ENCODE data around the gene SELENON. TPM values are rescaled to one million over a fixed set of nuclear protein-coding genes. Genes with fewer than 3 reads are reported as not detected.

SELENON gene
- total and polyA plus RNA-seq, 7 experiments from 2014 or later: 2.6 to 27.7 (median 25.2) TPM

GRCh38 chr1:25807480-25808390 is 7.7 kb downstream of the SELENON start:
- Histone ChIP-seq H3K4me3 (ENCODE audit: low read length) (no peak overlapping the region), H3K36me3 (ENCODE audit: control insufficient read depth in 2 of 3, insufficient read depth in 3 of 3, low read length in 3 of 3) (peaks cover 0 to 58% (median 0%) of the 10 kb centered on the region in 3 experiments), H3K27me3 (ENCODE audit: control insufficient read depth in 2 of 2, insufficient read depth in 2 of 2, low read length in 2 of 2) (no peaks in the 10 kb centered on the region), H3K27ac (ENCODE audit: low read depth, low read length) (no peak overlapping the region), H3K4me1 (ENCODE audit: control insufficient read depth in 2 of 2, insufficient read depth in 2 of 2, low read length in 2 of 2) (peaks cover 0 to 13% of the 10 kb centered on the region in 2 donors), H3K9me3 (ENCODE audit: control insufficient read depth in 2 of 3, low read length in 3 of 3) (no peaks in the 10 kb centered on the region)
- Mint-ChIP-seq H3K9me3 (no peaks in the 10 kb centered on the region), H3K4me3 (no peak overlapping the region), H3K27ac (peak overlapping the region in 2 of 9 donors; percentile 14 to 54), H3K4me1 (peaks cover 8 to 35% (median 28%) of the 10 kb centered on the region in 7 donors), H3K27me3 (peaks cover 0 to 9% (median 0%) of the 10 kb centered on the region in 5 donors), H3K36me3 (peaks cover 0 to 28% (median 3%) of the 10 kb centered on the region in 5 donors)
- ChIA-PET POLR2A (interaction anchor here (0.6 to 2.1 kb wide), 4 partner anchors 175 to 242 kb away, joined by 3 to 5 read pairs (median 4); no protein-coding TSS in a partner anchor), CTCF (interaction anchor here (0.6 to 8.7 kb wide), 5 partner anchors 151 to 302 kb away, joined by 3 to 106 read pairs (median 3); no protein-coding TSS in a partner anchor)
- DNase-seq (no peak), ATAC-seq (no peak)
- intact Hi-C loops (cut with micrococcal nuclease): no loop called here

- intact Hi-C loops (cut with micrococcal nuclease): no loop called here
- DNase-seq: no peak
- POLR2A ChIA-PET: interaction anchor here (0.7 to 2.1 kb wide), 4 partner anchors 137 to 243 kb away, joined by 3 to 5 read pairs (median 4); no protein-coding TSS in a partner anchor
- no peaks in the 10 kb centered on the region for H3K27me3 ChIP-seq (ENCODE audit: control insufficient read depth in 2 of 2, insufficient read depth in 2 of 2, low read length in 2 of 2)
- no peak overlapping the region for H3K27ac ChIP-seq (ENCODE audit: low read depth, low read length)
- no peaks in the 10 kb centered on the region for H3K9me3 ChIP-seq (ENCODE audit: control insufficient read depth in 2 of 3, low read length in 3 of 3)
- Mint-ChIP-seq H3K4me3 (no peak overlapping the region), H3K36me3 (peaks cover 0 to 32% (median 0%) of the 10 kb centered on the region in 5 donors), H3K4me1 (peaks cover 3 to 29% (median 22%) of the 10 kb centered on the region in 7 donors), H3K27ac (peak overlapping the region in 1 of 9 donors; percentile 72), H3K9me3 (no peaks in the 10 kb centered on the region), H3K27me3 (peaks cover 0 to 5% (median 0%) of the 10 kb centered on the region in 5 donors)
- H3K4me3 ChIP-seq (ENCODE audit: low read length): no peak overlapping the region
- H3K36me3 ChIP-seq (ENCODE audit: control insufficient read depth in 2 of 3, insufficient read depth in 3 of 3, low read length in 3 of 3): peaks cover 0 to 66% (median 0%) of the 10 kb centered on the region in 3 experiments
- CTCF ChIA-PET: interaction anchor here (0.6 to 8.7 kb wide), 10 partner anchors 10 to 303 kb away, joined by 3 to 106 read pairs (median 4); no protein-coding TSS in a partner anchor
- H3K4me1 ChIP-seq (ENCODE audit: control insufficient read depth in 2 of 2, insufficient read depth in 2 of 2, low read length in 2 of 2): peaks cover 0 to 7% of the 10 kb centered on the region in 2 donors
- ATAC-seq: no peak
Observed at GRCh38 chr1:25808481-25809244, 8.7 kb downstream of the SELENON start.

GRCh38 chr1:25809283-25809926 is 9.4 kb downstream of the SELENON start:
- peaks cover 0 to 32% (median 0%) of the 10 kb centered on the region in 5 donors for H3K36me3 Mint-ChIP-seq
- no peaks in the 10 kb centered on the region for H3K27me3 ChIP-seq (ENCODE audit: control insufficient read depth in 2 of 2, insufficient read depth in 2 of 2, low read length in 2 of 2)
- H3K27ac ChIP-seq (ENCODE audit: low read depth, low read length): no peak overlapping the region
- peak overlapping the region in 1 of 9 donors; percentile 30 for H3K27ac Mint-ChIP-seq
- no peak overlapping the region for H3K4me3 ChIP-seq (ENCODE audit: low read length)
- H3K4me3 Mint-ChIP-seq: no peak overlapping the region
- H3K9me3 Mint-ChIP-seq: no peaks in the 10 kb centered on the region
- H3K36me3 ChIP-seq (ENCODE audit: control insufficient read depth in 2 of 3, insufficient read depth in 3 of 3, low read length in 3 of 3): peaks cover 0 to 73% (median 0%) of the 10 kb centered on the region in 3 experiments
- DNase-seq (no peak), ATAC-seq (no peak)
- no peaks in the 10 kb centered on the region for H3K9me3 ChIP-seq (ENCODE audit: control insufficient read depth in 2 of 3, low read length in 3 of 3)
- H3K4me1 Mint-ChIP-seq: peaks cover 3 to 22% (median 15%) of the 10 kb centered on the region in 7 donors
- intact Hi-C loops (cut with micrococcal nuclease): no loop called here
- CTCF ChIA-PET: interaction anchor here (0.6 to 8.7 kb wide), 13 partner anchors 9 to 568 kb away, joined by 3 to 106 read pairs (median 4); partner anchors contain the start of gene MTFR1L
- H3K27me3 Mint-ChIP-seq: no peaks in the 10 kb centered on the region
- POLR2A ChIA-PET: interaction anchor here (0.7 to 2.1 kb wide), 5 partner anchors 10 to 243 kb away, joined by 3 to 6 read pairs (median 4); partner anchors contain the start of gene MTFR1L
- H3K4me1 ChIP-seq (ENCODE audit: control insufficient read depth in 2 of 2, insufficient read depth in 2 of 2, low read length in 2 of 2): peaks cover 0 to 7% of the 10 kb centered on the region in 2 donors

- peaks cover 0 to 32% (median 0%) of the 10 kb centered on the region in 5 donors for H3K36me3 Mint-ChIP-seq
- no peak for ATAC-seq
- H3K4me1 Mint-ChIP-seq: peaks cover 3 to 22% (median 10%) of the 10 kb centered on the region in 7 donors
- ChIA-PET CTCF (interaction anchor here (0.5 to 8.7 kb wide), 14 partner anchors 8 to 659 kb away, joined by 3 to 106 read pairs (median 4); partner anchors contain the start of gene MTFR1L), POLR2A (interaction anchor here (1.0 to 1.5 kb wide), 3 partner anchors 9 to 237 kb away, joined by 3 to 6 read pairs (median 3); partner anchors contain the start of gene MTFR1L)
- no peak overlapping the region for H3K4me3 Mint-ChIP-seq
- intact Hi-C loops (cut with micrococcal nuclease): loop anchor here (1.0 to 10.0 kb wide), 2 partner anchors 306 to 565 kb away; partner anchors contain the start of gene RSRP1 (in 1 of the 2)
- H3K36me3 ChIP-seq (ENCODE audit: control insufficient read depth in 2 of 3, insufficient read depth in 3 of 3, low read length in 3 of 3): peaks cover 0 to 76% (median 0%) of the 10 kb centered on the region in 3 experiments
- H3K4me1 ChIP-seq (ENCODE audit: control insufficient read depth in 2 of 2, insufficient read depth in 2 of 2, low read length in 2 of 2): peaks cover 0 to 7% of the 10 kb centered on the region in 2 donors
- H3K4me3 ChIP-seq (ENCODE audit: low read length): no peak overlapping the region
- no peaks in the 10 kb centered on the region for H3K9me3 Mint-ChIP-seq
- no peaks in the 10 kb centered on the region for H3K27me3 ChIP-seq (ENCODE audit: control insufficient read depth in 2 of 2, insufficient read depth in 2 of 2, low read length in 2 of 2)
- H3K27ac Mint-ChIP-seq: peak overlapping the region in 1 of 9 donors; percentile 14
- DNase-seq: no peak
- H3K9me3 ChIP-seq (ENCODE audit: control insufficient read depth in 2 of 3, low read length in 3 of 3): no peaks in the 10 kb centered on the region
- H3K27ac ChIP-seq (ENCODE audit: low read depth, low read length): no peak overlapping the region
- no peaks in the 10 kb centered on the region for H3K27me3 Mint-ChIP-seq
Observed at GRCh38 chr1:25809929-25810328, 9.9 kb downstream of the SELENON start.

- POLR2A ChIA-PET: interaction anchor here (1.2 to 1.5 kb wide), 2 partner anchors 9 to 192 kb away, joined by 3 to 6 read pairs; partner anchors contain the start of gene MTFR1L
Observed at GRCh38 chr1:25810341-25811299, 10.6 kb downstream of the SELENON start.

More at GRCh38 chr1:25810341-25811299, 10.6 kb downstream of the SELENON start:
- Histone ChIP-seq H3K4me3 (ENCODE audit: low read length) (no peak overlapping the region), H3K9me3 (ENCODE audit: control insufficient read depth in 2 of 3, low read length in 3 of 3) (no peaks in the 10 kb centered on the region), H3K27ac (ENCODE audit: low read depth, low read length) (no peak overlapping the region), H3K36me3 (ENCODE audit: control insufficient read depth in 2 of 3, insufficient read depth in 3 of 3, low read length in 3 of 3) (peaks cover 0 to 76% (median 0%) of the 10 kb centered on the region in 3 experiments), H3K4me1 (ENCODE audit: control insufficient read depth in 2 of 2, insufficient read depth in 2 of 2, low read length in 2 of 2) (peaks cover 0 to 7% of the 10 kb centered on the region in 2 donors), H3K27me3 (ENCODE audit: control insufficient read depth in 2 of 2, insufficient read depth in 2 of 2, low read length in 2 of 2) (no peaks in the 10 kb centered on the region)
- Mint-ChIP-seq H3K27me3 (no peaks in the 10 kb centered on the region), H3K36me3 (peaks cover 0 to 27% (median 0%) of the 10 kb centered on the region in 5 donors), H3K4me1 (peaks cover 3 to 17% (median 6%) of the 10 kb centered on the region in 7 donors), H3K4me3 (no peak overlapping the region), H3K27ac (peak overlapping the region in 5 of 9 donors; percentile 36 to 60 (median 59)), H3K9me3 (no peaks in the 10 kb centered on the region)
- CTCF ChIA-PET: interaction anchor here (0.5 to 8.7 kb wide), 12 partner anchors 8 to 658 kb away, joined by 3 to 106 read pairs (median 4); partner anchors contain the start of gene MTFR1L
- ATAC-seq: peak; percentile 92
- intact Hi-C loops (cut with micrococcal nuclease): loop anchor here (1.0 to 10.0 kb wide), 4 partner anchors 202 to 566 kb away; partner anchors contain the start of gene RSRP1 (in 1 of the 2)
- peak; percentile 63 to 88 (median 74) for DNase-seq

Data from naive thymus-derived CD4-positive, alpha-beta T cell (primary cell).